HL-60 (cell line): ENCODE data around the gene LCOR.

ENCODE experiments used
- DNase-seq, 2 experiments: peaks; one replicate each; pipeline ENCODE4 v3.0.0-alpha.2; 2010 to 2020; ENCODE audit warnings: low read depth in 1 of 2, low spot score in 1 of 2
- H3K27ac ChIP-seq: fragments of 250-450 bp; sonication (Bioruptor Pico); replicated peaks from 2 replicates; pipeline ENCODE4 v1.5.1; 2020; ENCODE audit warnings: mild to moderate bottlenecking, moderate library complexity
- H3K27me3 ChIP-seq: fragments of 250-450 bp; sonication (Bioruptor Pico); 2 replicates; pipeline ENCODE4 v1.5.1; 2021; ENCODE audit warnings: mild to moderate bottlenecking, moderate library complexity; ENCODE audit not compliant: insufficient read depth, poor library complexity, severe bottlenecking
- H3K4me3 ChIP-seq: replicated peaks from 2 replicates; pipeline ENCODE4 v1.5.1; 2011; ENCODE audit warnings: mild to moderate bottlenecking, control low read depth, low read length; ENCODE audit not compliant: insufficient read depth
- GABPA ChIP-seq: IDR thresholded peaks from 2 replicates; pipeline ENCODE4 v1.6.1; 2012; ENCODE audit warnings: low read depth
- POLR2AphosphoS5 ChIP-seq: IDR thresholded peaks from 2 replicates; pipeline ENCODE4 v1.6.1; 2012; ENCODE audit warnings: low read depth
- REST ChIP-seq: IDR thresholded peaks from 2 replicates; pipeline ENCODE4 v1.6.1; 2012; ENCODE audit warnings: low read depth; ENCODE audit not compliant: insufficient replicate concordance
- SPI1 ChIP-seq: IDR thresholded peaks from 2 replicates; pipeline ENCODE4 v1.6.1; 2012; ENCODE audit warnings: low read depth, mild to moderate bottlenecking, borderline replicate concordance
- TF ChIP-seq, protein P1 (sequence below): IDR thresholded peaks from one replicate; pipeline ENCODE4 v1.5.1; 2011; ENCODE audit warnings: low read length, control low read depth, inconsistent platforms; ENCODE audit not compliant: insufficient read depth

Gene LCOR

GRCh38 chr10:96921655-96922054, 89.6 kb downstream of the LCOR start:
- no peak overlapping the region for H3K4me3 ChIP-seq
- TF ChIP-seq POLR2AphosphoS5 = no peak
- no peak for TF ChIP-seq GABPA
- TF ChIP-seq, protein P1, sequence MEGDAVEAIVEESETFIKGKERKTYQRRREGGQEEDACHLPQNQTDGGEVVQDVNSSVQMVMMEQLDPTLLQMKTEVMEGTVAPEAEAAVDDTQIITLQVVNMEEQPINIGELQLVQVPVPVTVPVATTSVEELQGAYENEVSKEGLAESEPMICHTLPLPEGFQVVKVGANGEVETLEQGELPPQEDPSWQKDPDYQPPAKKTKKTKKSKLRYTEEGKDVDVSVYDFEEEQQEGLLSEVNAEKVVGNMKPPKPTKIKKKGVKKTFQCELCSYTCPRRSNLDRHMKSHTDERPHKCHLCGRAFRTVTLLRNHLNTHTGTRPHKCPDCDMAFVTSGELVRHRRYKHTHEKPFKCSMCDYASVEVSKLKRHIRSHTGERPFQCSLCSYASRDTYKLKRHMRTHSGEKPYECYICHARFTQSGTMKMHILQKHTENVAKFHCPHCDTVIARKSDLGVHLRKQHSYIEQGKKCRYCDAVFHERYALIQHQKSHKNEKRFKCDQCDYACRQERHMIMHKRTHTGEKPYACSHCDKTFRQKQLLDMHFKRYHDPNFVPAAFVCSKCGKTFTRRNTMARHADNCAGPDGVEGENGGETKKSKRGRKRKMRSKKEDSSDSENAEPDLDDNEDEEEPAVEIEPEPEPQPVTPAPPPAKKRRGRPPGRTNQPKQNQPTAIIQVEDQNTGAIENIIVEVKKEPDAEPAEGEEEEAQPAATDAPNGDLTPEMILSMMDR = no peak
- TF ChIP-seq SPI1 = no peak
- no peak for TF ChIP-seq REST
- H3K27me3 ChIP-seq = no peaks in the 10 kb centered on the region
- H3K27ac ChIP-seq = no peak overlapping the region
- DNase-seq = no peak

DNA sequence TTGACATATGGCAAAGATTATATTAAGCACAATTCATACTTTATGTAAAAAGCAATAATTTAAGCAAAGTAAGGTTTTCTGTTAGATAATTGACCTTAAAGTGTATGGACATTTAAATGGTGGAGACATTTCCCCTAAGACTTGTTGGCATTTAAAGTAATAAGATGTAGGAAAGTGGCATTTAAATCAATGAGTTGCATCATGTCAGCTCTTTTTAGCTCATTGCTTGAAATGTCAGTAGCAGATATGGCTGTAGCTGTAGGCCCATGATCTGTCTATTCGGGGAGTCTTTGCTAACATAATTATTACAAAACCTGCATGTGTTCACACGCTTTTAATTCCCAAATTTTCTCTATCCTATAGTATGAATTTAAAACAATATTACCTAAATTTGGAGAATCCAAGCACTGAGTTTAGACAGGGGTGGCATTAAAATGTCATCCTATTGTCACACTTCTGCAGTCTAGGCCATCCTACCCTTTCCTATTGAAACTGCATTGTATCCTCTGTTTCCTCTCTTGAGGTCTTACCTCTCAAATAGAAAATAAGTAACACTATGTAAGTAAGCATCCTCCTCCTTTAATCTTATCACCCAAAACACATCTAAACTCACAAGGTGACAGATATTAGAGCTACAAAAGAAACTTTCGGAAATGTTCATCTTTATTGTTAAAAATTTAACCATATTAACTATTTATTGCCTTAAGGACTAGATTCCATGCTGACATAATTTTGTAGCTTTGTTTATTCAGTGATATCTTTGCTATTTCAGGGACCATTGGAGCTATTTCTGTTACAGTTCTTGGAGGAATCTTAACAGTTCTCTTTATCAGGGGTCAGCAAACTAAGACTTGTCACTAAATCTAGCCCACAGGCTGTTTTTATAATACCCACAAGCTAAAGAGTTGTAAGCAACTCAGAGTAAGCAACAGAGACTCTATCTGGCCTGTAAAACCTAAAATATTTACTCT, 91.2 kb downstream of the LCOR start:
- no peak overlapping the region for H3K27ac ChIP-seq

More for the DNA sequence above, 91.2 kb downstream of the LCOR start:
- TF ChIP-seq GABPA (no peak), SPI1 (no peak), POLR2AphosphoS5 (no peak), REST (no peak)
- TF ChIP-seq, protein P1 = no peak
- Histone ChIP-seq H3K4me3 (no peak overlapping the region), H3K27me3 (no peaks in the 10 kb centered on the region)
- DNase-seq = no peak
